HepG2 (cell line): ENCODE results near the gene DHRS1. TPM values are rescaled to one million over a fixed set of nuclear protein-coding genes. Genes with fewer than 3 reads are reported as not detected.
A peak's percentile ranks its signal among the peaks of the same experiment; 100 is the strongest.

Source experiments
- EZH2 ChIP-seq: conservative IDR thresholded peaks from 2 replicates; pipeline ENCODE4 v1.6.1; 2012; ENCODE audit warnings: mild to moderate bottlenecking, low read depth, low read length, moderate library complexity
- HMGXB4 ChIP-seq, 2 experiments: sonication (generic) in 1 of 2; formaldehyde crosslinking in 1 of 2; IDR thresholded peaks; 2 replicates each; pipeline versions ENCODE4 v1.4.0 to v1.6.1; 2018 to 2020; ENCODE audit warnings: missing genetic modification reagents in 2 of 2, borderline replicate concordance in 1 of 2, low read depth in 1 of 2, mild to moderate bottlenecking in 1 of 2, missing biosample characterization in 1 of 2
- HNRNPK ChIP-seq: fragments of 200-400 bp; formaldehyde crosslinking; IDR thresholded peaks from 2 replicates; pipeline ENCODE4 v1.6.1; 2018; ENCODE audit warnings: low read length, low read depth, moderate library complexity, mild to moderate bottlenecking; ENCODE audit not compliant: poor library complexity, severe bottlenecking
- HOXD1 ChIP-seq: sonication (generic); formaldehyde crosslinking; IDR thresholded peaks from 2 replicates; pipeline ENCODE4 v1.5.0; 2020; ENCODE audit warnings: missing genetic modification reagents
- NR2F6 ChIP-seq, 2 experiments: IDR thresholded peaks; 2 replicates each; pipeline ENCODE4 v1.6.1; 2016; ENCODE audit warnings: antibody characterized with exemption in 1 of 2, mild to moderate bottlenecking in 1 of 2
- NR3C1 ChIP-seq: sonication (generic); formaldehyde crosslinking; IDR thresholded peaks from 2 replicates; pipeline ENCODE4 v1.4.0; 2020; ENCODE audit warnings: missing genetic modification reagents
- PCBP2 ChIP-seq: fragments of 200-400 bp; formaldehyde crosslinking; optimal IDR thresholded peaks from 2 replicates; pipeline ENCODE3; 2018; ENCODE audit warnings: low read length, low read depth; ENCODE audit not compliant: poor library complexity, severe bottlenecking
- SMAD9 ChIP-seq: sonication (generic); formaldehyde crosslinking; IDR thresholded peaks from 2 replicates; pipeline ENCODE4 v1.5.1; 2020; ENCODE audit warnings: mild to moderate bottlenecking, missing genetic modification reagents
- SMARCC2 ChIP-seq: fragments of 450-650 bp; IDR thresholded peaks from 2 replicates; pipeline ENCODE4 v1.6.1; 2017; ENCODE audit warnings: antibody characterized with exemption, mild to moderate bottlenecking
- TBP ChIP-seq: sonication (generic); formaldehyde crosslinking; IDR thresholded peaks from 2 replicates; pipeline ENCODE4 v1.5.0; 2020; ENCODE audit warnings: missing genetic modification reagents
- ZNF160 ChIP-seq: sonication (generic); formaldehyde crosslinking; IDR thresholded peaks from 2 replicates; pipeline ENCODE4 v1.8.0; 2022; ENCODE audit warnings: mild to moderate bottlenecking, inconsistent platforms, missing genetic modification reagents
- ZNF282 ChIP-seq: fragments of 450-650 bp; IDR thresholded peaks from 2 replicates; pipeline ENCODE4 v1.6.1; 2018; ENCODE audit not compliant: partially characterized antibody
- ZNF331 ChIP-seq: sonication (generic); formaldehyde crosslinking; IDR thresholded peaks from 2 replicates; pipeline ENCODE4 v1.4.0; 2020; ENCODE audit warnings: missing genetic modification reagents
- ZNF335 ChIP-seq: sonication (generic); formaldehyde crosslinking; IDR thresholded peaks from 2 replicates; pipeline ENCODE4 v1.4.0; 2020; ENCODE audit warnings: missing genetic modification reagents
- ZNF451 ChIP-seq: sonication (generic); formaldehyde crosslinking; IDR thresholded peaks from 2 replicates; pipeline ENCODE4 v1.5.0; 2020; ENCODE audit warnings: mild to moderate bottlenecking, missing genetic modification reagents
- ZNF644 ChIP-seq: IDR thresholded peaks from 2 replicates; pipeline ENCODE4 v1.6.1; 2016; ENCODE audit warnings: low read depth
- ZNF713 ChIP-seq: sonication (generic); formaldehyde crosslinking; IDR thresholded peaks from 2 replicates; pipeline ENCODE4 v1.4.0; 2020; ENCODE audit warnings: mild to moderate bottlenecking, missing genetic modification reagents
- ZSCAN29 ChIP-seq: sonication (generic); formaldehyde crosslinking; conservative IDR thresholded peaks from 2 replicates; pipeline ENCODE4 v1.4.0; 2020; ENCODE audit warnings: mild to moderate bottlenecking, missing genetic modification reagents
- polyA plus RNA-seq, 8 experiments: library from polyadenylated mRNA; depleted of rRNA in 3 of 8; stranded (reverse) in 7 of 8; unstranded in 1 of 8; fragments of >200 nt; fragmentation: Illumina TruSeq in 4 of 8; extraction: Trizol in 4 of 8; gene quantifications; 2 replicates each; pipeline versions ENCODE4 v1.2.1 to v1.2.3, GENCODE V29; 2011 to 2016; ENCODE audit warnings: low read depth in 4 of 8, missing spikeins in 1 of 8, mixed read lengths in 1 of 8; ENCODE audit not compliant: insufficient read depth in 1 of 8
- total RNA-seq, 5 experiments: library from RNA; depleted of rRNA; stranded (reverse); fragments of >200 nt; fragmentation: Illumina TruSeq; extraction: Trizol; gene quantifications; 2 replicates each; pipeline ENCODE4 v1.2.3, GENCODE V29; 2016; ENCODE audit warnings: low read depth in 1 of 5
- TF ChIP-seq, protein P1 (sequence below): sonication (generic); formaldehyde crosslinking; IDR thresholded peaks from 2 replicates; pipeline ENCODE4 v1.4.0; 2020; ENCODE audit warnings: low read depth, mild to moderate bottlenecking, missing genetic modification reagents
- TF ChIP-seq, protein P2 (sequence below): sonication (generic); formaldehyde crosslinking; IDR thresholded peaks from 2 replicates; pipeline ENCODE4 v1.4.0; 2020; ENCODE audit warnings: missing genetic modification reagents
- TF ChIP-seq, protein P3 (sequence below): sonication (generic); formaldehyde crosslinking; IDR thresholded peaks from 2 replicates; pipeline ENCODE4 v1.5.0; 2020; ENCODE audit warnings: mild to moderate bottlenecking, missing genetic modification reagents
- TF ChIP-seq, protein P4 (sequence below): IDR thresholded peaks from 2 replicates; pipeline ENCODE4 v1.6.1; 2018; ENCODE audit warnings: missing genetic modification reagents

DHRS1 gene
- total and polyA plus RNA-seq, 2 of the 13 experiments (the other 11 are each of a cell fraction or from before 2014, with no cell fraction given), result 49.8 to 60.8 TPM

- TF ChIP-seq, protein P1, sequence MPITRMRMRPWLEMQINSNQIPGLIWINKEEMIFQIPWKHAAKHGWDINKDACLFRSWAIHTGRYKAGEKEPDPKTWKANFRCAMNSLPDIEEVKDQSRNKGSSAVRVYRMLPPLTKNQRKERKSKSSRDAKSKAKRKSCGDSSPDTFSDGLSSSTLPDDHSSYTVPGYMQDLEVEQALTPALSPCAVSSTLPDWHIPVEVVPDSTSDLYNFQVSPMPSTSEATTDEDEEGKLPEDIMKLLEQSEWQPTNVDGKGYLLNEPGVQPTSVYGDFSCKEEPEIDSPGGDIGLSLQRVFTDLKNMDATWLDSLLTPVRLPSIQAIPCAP (CRISPR knock-in tag), result no peak; the same call in 1 of the 2 replicates
- TF ChIP-seq ZNF335 (CRISPR knock-in tag) (0 out of 2 replicates have a peak, but pooled peaks have one; percentile 58), NR3C1 (no peak), HMGXB4 (CRISPR knock-in tag; IDR thresholded peaks at IDR 0.05; ENCODE audit: borderline replicate concordance in 1 of 2, low read depth in 1 of 2) (no peak; a peak in 1 of 4 replicates), ZNF451 (CRISPR knock-in tag) (no peak), HOXD1 (no peak; the same call in none of the 2 replicates), EZH2 (no peak), SMARCC2 (no peak), ZNF282 (no peak), ZNF644 (CRISPR knock-in tag) (peak; percentile 81), SMAD9 (CRISPR knock-in tag) (no peak), ZNF713 (0 out of 2 replicates have a peak, but pooled peaks have one; percentile 94), HNRNPK (no peak), NR2F6 (IDR thresholded peaks at IDR 0.05) (no peak), NR2F6 (CRISPR knock-in tag; IDR thresholded peaks at IDR 0.05) (peak; percentile 44; the same call in 1 of the 2 replicates), PCBP2 (no peak), ZNF331 (no peak), TBP (CRISPR knock-in tag) (0 out of 2 replicates have a peak, but pooled peaks have one; percentile 68), ZSCAN29 (no peak), ZNF160 (CRISPR knock-in tag) (no peak)
- TF ChIP-seq, protein P2, sequence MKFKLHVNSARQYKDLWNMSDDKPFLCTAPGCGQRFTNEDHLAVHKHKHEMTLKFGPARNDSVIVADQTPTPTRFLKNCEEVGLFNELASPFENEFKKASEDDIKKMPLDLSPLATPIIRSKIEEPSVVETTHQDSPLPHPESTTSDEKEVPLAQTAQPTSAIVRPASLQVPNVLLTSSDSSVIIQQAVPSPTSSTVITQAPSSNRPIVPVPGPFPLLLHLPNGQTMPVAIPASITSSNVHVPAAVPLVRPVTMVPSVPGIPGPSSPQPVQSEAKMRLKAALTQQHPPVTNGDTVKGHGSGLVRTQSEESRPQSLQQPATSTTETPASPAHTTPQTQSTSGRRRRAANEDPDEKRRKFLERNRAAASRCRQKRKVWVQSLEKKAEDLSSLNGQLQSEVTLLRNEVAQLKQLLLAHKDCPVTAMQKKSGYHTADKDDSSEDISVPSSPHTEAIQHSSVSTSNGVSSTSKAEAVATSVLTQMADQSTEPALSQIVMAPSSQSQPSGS (CRISPR knock-in tag), result peak; percentile 50; the same call in 1 of the 2 replicates
- TF ChIP-seq, protein P3, sequence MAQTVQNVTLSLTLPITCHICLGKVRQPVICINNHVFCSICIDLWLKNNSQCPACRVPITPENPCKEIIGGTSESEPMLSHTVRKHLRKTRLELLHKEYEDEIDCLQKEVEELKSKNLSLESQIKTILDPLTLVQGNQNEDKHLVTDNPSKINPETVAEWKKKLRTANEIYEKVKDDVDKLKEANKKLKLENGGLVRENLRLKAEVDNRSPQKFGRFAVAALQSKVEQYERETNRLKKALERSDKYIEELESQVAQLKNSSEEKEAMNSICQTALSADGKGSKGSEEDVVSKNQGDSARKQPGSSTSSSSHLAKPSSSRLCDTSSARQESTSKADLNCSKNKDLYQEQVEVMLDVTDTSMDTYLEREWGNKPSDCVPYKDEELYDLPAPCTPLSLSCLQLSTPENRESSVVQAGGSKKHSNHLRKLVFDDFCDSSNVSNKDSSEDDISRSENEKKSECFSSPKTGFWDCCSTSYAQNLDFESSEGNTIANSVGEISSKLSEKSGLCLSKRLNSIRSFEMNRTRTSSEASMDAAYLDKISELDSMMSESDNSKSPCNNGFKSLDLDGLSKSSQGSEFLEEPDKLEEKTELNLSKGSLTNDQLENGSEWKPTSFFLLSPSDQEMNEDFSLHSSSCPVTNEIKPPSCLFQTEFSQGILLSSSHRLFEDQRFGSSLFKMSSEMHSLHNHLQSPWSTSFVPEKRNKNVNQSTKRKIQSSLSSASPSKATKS (CRISPR knock-in tag), result no peak
- TF ChIP-seq, protein P4, sequence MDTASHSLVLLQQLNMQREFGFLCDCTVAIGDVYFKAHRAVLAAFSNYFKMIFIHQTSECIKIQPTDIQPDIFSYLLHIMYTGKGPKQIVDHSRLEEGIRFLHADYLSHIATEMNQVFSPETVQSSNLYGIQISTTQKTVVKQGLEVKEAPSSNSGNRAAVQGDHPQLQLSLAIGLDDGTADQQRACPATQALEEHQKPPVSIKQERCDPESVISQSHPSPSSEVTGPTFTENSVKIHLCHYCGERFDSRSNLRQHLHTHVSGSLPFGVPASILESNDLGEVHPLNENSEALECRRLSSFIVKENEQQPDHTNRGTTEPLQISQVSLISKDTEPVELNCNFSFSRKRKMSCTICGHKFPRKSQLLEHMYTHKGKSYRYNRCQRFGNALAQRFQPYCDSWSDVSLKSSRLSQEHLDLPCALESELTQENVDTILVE (CRISPR knock-in tag), result peak; percentile 65; the same call in 1 of the 2 replicates
These were observed 47.1 kb downstream of the DHRS1 start (continued) for GRCh38 chr14:24252289-24253124.
